GM21786 (cell line): ENCODE measurements around the gene CCM2.

ENCODE experiments used
- ATAC-seq: cut with Tn5 transposase; IDR thresholded peaks from one replicate; pipeline ENCODE4 v1.9.1; 2021; ENCODE audit not compliant: unreplicated experiment

CCM2 gene

GRCh38 chr7:45078125-45078681 lies 78.2 kb downstream of the CCM2 start:
- no peak for ATAC-seq

- no peak for ATAC-seq
Measured at GRCh38 chr7:45080265-45080957, 80.4 kb downstream of the CCM2 start.

GRCh38 chr7:45080958-45081669 lies 81.1 kb downstream of the CCM2 start:
- ATAC-seq: no peak

DNA sequence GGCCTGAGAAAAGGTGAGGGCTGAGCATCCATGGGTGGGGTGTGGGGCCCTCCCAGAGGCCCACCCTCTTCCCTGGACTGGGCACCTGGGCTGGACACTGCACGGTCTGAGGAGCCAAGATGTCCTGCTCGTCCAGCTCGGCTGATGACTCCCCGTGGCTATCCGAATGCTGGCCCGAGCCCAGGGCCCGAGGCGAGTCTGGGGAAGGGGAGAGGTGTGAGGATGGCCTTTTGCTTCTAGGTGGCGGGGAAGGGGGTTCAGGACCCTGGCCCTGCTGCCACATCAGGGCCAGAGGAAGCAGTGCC lies 81.6 kb downstream of the CCM2 start:
- no peak for ATAC-seq

GRCh38 chr7:45082031-45082830 lies 82.2 kb downstream of the CCM2 start:
- no peak for ATAC-seq

DNA sequence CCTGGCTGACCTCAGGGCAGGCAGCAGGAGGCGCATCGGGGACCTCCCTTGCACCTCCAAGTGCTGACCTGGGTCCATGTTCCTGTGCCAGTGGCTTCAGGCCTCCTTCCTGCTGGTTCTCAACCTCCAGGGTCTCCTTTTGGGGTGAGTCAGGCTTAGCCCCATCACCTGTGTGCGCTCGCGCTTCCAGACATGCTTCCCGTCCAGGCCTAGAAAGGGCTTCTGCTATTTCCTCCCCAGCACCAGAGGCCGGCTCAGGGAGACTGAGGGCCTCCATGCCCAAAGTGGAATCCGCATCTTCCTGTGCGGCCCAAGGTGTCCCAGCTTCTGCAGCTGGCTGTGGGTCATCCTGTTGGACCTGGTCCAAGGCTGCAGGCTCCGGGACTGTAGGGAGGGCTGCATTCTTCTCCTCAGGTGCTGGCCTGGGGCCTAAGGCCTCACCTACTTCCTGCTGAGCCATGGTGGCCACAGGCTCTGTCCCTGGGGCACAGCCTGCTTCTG lies 82.9 kb downstream of the CCM2 start:
- ATAC-seq: no peak

DNA sequence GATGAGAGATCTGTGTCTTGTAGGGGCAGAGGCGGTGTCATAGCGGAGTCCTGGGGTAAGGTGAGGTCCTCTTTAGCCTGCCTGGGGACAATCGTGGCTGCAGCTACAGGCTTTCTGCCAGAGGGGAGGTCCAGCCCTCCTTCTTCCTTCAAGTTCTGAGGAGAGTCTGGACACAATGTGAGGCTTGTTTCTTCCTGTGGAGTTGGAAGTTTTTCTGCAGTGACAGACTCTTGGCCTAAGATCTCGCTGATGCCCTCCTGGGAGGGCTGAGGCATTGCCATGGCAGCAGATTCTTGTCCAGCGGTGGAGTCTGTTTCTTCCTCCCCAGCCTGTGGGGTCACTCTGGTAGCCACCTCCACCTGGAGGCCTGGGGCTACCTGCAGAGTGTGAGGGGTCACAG lies 84.3 kb downstream of the CCM2 start:
- ATAC-seq: no peak

DNA sequence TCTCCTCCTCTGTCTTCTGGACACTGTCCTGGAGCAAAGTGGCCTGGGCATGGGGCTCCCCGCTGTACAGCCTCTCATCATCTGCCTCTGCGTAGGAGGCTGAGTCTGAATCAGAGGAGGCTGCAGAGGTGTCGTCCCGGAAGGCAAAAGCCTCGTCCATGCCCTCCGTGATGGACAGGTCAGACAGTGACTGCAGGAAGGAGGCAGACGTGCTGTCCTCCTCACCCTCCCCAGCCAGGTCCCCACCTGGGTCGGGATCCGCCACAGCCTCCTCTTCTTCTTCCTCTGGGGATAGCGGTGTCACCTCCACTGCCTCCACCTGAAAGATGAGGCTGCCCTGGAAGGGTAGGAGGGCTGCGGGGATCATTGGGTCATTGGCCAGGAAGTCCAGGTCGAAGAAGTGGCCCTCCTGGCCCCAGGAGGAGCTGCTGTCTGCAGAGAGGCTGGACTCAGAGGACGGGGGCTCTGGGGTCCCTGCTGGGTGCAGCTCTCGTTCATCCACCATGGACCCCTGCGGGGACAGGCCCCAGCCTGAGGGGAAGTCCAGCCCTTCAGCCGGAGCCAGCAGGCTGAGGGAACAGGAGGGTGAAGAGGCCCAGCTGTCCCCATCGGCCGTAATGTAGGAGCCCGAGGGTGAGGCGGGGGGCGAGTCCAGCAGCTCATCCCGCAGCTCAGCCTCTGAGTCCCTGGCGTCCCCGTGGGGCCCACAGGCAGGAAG lies 85.1 kb downstream of the CCM2 start:
- ATAC-seq: no peak

- ATAC-seq: no peak
Measured at GRCh38 chr7:45085619-45086200, 85.7 kb downstream of the CCM2 start.

- no peak for ATAC-seq
Measured at GRCh38 chr7:45086331-45087065, 86.5 kb downstream of the CCM2 start.

- ATAC-seq: no peak
Measured at GRCh38 chr7:45087301-45088145, 87.5 kb downstream of the CCM2 start.

DNA sequence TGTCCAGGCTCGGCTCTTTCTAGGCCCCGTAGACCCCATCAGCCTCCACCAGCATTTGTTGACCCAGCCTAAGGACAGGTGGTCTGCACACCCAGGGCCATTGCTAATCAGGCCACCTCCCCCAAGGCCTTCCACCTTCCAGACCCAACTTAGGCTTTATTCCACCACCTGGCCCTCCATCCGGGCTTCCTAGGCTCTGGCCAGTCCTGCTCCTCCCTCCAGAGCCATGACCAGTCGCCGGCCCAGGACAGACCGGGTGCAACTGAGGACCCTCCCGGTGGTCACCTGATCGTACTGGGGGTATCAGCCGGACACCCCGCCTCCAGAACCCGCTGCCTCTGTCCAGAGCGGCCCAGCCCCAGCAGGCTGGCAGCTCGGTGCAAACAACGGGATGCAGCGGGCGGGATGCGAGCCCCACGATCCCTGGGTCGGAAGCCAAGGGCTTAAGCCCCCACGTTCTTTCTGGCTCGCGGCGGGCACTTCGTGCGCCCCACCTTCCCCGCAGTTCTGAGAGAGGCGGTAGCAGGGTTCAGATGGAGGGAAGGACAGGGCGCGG lies 88.2 kb downstream of the CCM2 start:
- ATAC-seq: no peak

GRCh38 chr7:45088821-45089340 lies 88.9 kb downstream of the CCM2 start, which contains the start of gene NACAD:
NACAD (minus strand) TSS chr7:45088969; CDS start chr7:45088894, 75 bp downstream.
- ATAC-seq: no peak

GRCh38 chr7:45089341-45089891 lies 89.4 kb downstream of the CCM2 start:
- ATAC-seq: no peak

- ATAC-seq: no peak
Measured at GRCh38 chr7:45092100-45092930, 92.3 kb downstream of the CCM2 start.

GRCh38 chr7:45092931-45093235 lies 92.9 kb downstream of the CCM2 start:
- no peak for ATAC-seq
